Measurements from ENCODE around the gene IL17RE. TPM values are rescaled to one million over a fixed set of nuclear protein-coding genes. Genes with fewer than 3 reads are reported as not detected.

IL17RE gene
- total and polyA plus RNA-seq, 9 of the 15 experiments (the other 6 are each of a cell fraction or from before 2014, with no cell fraction given), result 0.32 to 1.9 (median 0.51) TPM; not detected in 4

- 0 out of 2 replicates have a peak, but pooled peaks cover 3% of the 10 kb centered on the region for H3K9me3 ChIP-seq (replicated peaks; ENCODE audit: control insufficient read depth, insufficient read depth, low read depth, low read length)
- in situ Hi-C loops (cut with MboI) (no loop called here), intact Hi-C loops (cut with micrococcal nuclease) (no loop called here)
- H3K36me3 ChIP-seq (ENCODE audit: control insufficient read depth, insufficient read depth, low read length), result peaks cover 20% of the 10 kb centered on the region; the same call in 2 of the 3 replicates
- no peak overlapping the region for H3K27ac ChIP-seq (ENCODE audit: extremely low read depth, low read depth, low read length)
- no peak for TF ChIP-seq HOXB6 (CRISPR knock-in tag; IDR thresholded peaks at IDR 0.05; ENCODE audit: borderline replicate concordance)
- H3K27me3 ChIP-seq (ENCODE audit: control insufficient read depth in 2 of 2, insufficient read depth in 2 of 2, low read length in 2 of 2), result no peaks in the 10 kb centered on the region
- no peak overlapping the region for H2AFZ ChIP-seq (ENCODE audit: low read depth, low read length)
- H3K79me2 ChIP-seq (ENCODE audit: control insufficient read depth, insufficient read depth, low read length), result no peaks in the 10 kb centered on the region
- FAIRE-seq (no peak), DNase-seq (ENCODE audit: extremely low read depth in 1 of 4, low spot score in 3 of 4) (no peak), ATAC-seq (no peak)
- POLR2A ChIA-PET, result interaction anchor here (0.5 to 1.4 kb wide), 4 partner anchors 8 to 174 kb away, joined by 3 to 11 read pairs (median 3); partner anchors contain the start of gene CRELD1
- no peak overlapping the region for H3K4me2 ChIP-seq (ENCODE audit: insufficient read depth, low read length)
- H3K9ac ChIP-seq (ENCODE audit: insufficient read depth in 1 of 2, low read depth in 2 of 2, low read length in 2 of 2), result no peak overlapping the region
- no TSS peak for BruUV-seq (replicated peaks)
- no peaks in the 10 kb centered on the region for H3K9me1 ChIP-seq (ENCODE audit: control insufficient read depth, insufficient read depth, low read length)
- H3K4me1 ChIP-seq (replicated peaks in 1 of 2; ENCODE audit: control insufficient read depth in 2 of 2, insufficient read depth in 2 of 2, low read length in 2 of 2), result peaks cover 0 to 27% of the 10 kb centered on the region in 2 experiments; a peak in 1 of 5 replicates
- WGBS (ENCODE audit: insufficient coverage, low coverage, missing lambda C conversion rate), result 69% methylated on average over 11 of the region's 11 CpGs
- H3K4me3 ChIP-seq, result no peak overlapping the region
- CTCF ChIA-PET (ENCODE audit: low intra/inter-chr PET ratio), result no interaction called here
- H4K20me1 ChIP-seq (replicated peaks; ENCODE audit: control insufficient read depth, insufficient read depth, low read length), result no peaks in the 10 kb centered on the region
These were observed 41.6 kb downstream of the IL17RE start for GRCh38 chr3:9944271-9944670.

- H3K9ac ChIP-seq (ENCODE audit: insufficient read depth in 1 of 2, low read depth in 2 of 2, low read length in 2 of 2), result no peak overlapping the region
- H4K20me1 ChIP-seq (replicated peaks; ENCODE audit: control insufficient read depth, insufficient read depth, low read length), result no peaks in the 10 kb centered on the region
- H3K9me1 ChIP-seq (ENCODE audit: control insufficient read depth, insufficient read depth, low read length), result no peaks in the 10 kb centered on the region
- H3K4me3 ChIP-seq, result no peak overlapping the region
- ATAC-seq (no peak), FAIRE-seq (no peak), DNase-seq (ENCODE audit: extremely low read depth in 1 of 4, low spot score in 3 of 4) (no peak)
- ChIA-PET POLR2A (interaction anchor here (0.7 kb wide), 1 partner anchor 14 kb away, joined by 4 read pairs; no protein-coding TSS in a partner anchor), CTCF (ENCODE audit: low intra/inter-chr PET ratio) (no interaction called here)
- in situ Hi-C loops (cut with MboI), result no loop called here
- intact Hi-C loops (cut with micrococcal nuclease), result no loop called here
- H3K79me2 ChIP-seq (ENCODE audit: control insufficient read depth, insufficient read depth, low read length), result no peaks in the 10 kb centered on the region
- peaks cover 20% of the 10 kb centered on the region; the same call in 2 of the 3 replicates for H3K36me3 ChIP-seq (ENCODE audit: control insufficient read depth, insufficient read depth, low read length)
- H3K27ac ChIP-seq (ENCODE audit: extremely low read depth, low read depth, low read length), result no peak overlapping the region
- no peak overlapping the region for H2AFZ ChIP-seq (ENCODE audit: low read depth, low read length)
- no TSS peak for BruUV-seq (replicated peaks)
- H3K9me3 ChIP-seq (replicated peaks; ENCODE audit: control insufficient read depth, insufficient read depth, low read depth, low read length), result 0 out of 2 replicates have a peak, but pooled peaks cover 3% of the 10 kb centered on the region
- no peak overlapping the region for H3K4me2 ChIP-seq (ENCODE audit: insufficient read depth, low read length)
- H3K27me3 ChIP-seq (ENCODE audit: control insufficient read depth in 2 of 2, insufficient read depth in 2 of 2, low read length in 2 of 2), result no peaks in the 10 kb centered on the region
- H3K4me1 ChIP-seq (replicated peaks in 1 of 2; ENCODE audit: control insufficient read depth in 2 of 2, insufficient read depth in 2 of 2, low read length in 2 of 2), result peaks cover 0 to 30% of the 10 kb centered on the region in 2 experiments; a peak in 1 of 5 replicates
- 80% methylated on average over 10 of the region's 10 CpGs for WGBS (ENCODE audit: insufficient coverage, low coverage, missing lambda C conversion rate)
- TF ChIP-seq PRMT5 (CRISPR knock-in tag; IDR thresholded peaks at IDR 0.05) (no peak), STAT5B (CRISPR knock-in tag; IDR thresholded peaks at IDR 0.05) (no peak), PHF20 (IDR thresholded peaks at IDR 0.05; ENCODE audit: partially characterized antibody) (no peak), CBFA2T3 (IDR thresholded peaks at IDR 0.05) (no peak), PPARD (CRISPR knock-in tag; IDR thresholded peaks at IDR 0.05) (no peak), GTF2A2 (tag; IDR thresholded peaks at IDR 0.05) (no peak), MYC (IDR thresholded peaks at IDR 0.05; ENCODE audit: low read depth, low read length) (no peak), MYC (CRISPR knock-in tag; IDR thresholded peaks at IDR 0.05; ENCODE audit: borderline replicate concordance, low read depth) (no peak), POLR2AphosphoS5 (IDR thresholded peaks at IDR 0.05; ENCODE audit: control insufficient read depth, insufficient read depth, low read depth, low read length) (no peak), BRD9 (IDR thresholded peaks at IDR 0.05; ENCODE audit: low read depth, partially characterized antibody) (no peak), POLR3G (IDR thresholded peaks at IDR 0.05; ENCODE audit: extremely low read depth, insufficient read length, insufficient replicate concordance) (no peak), ATF6 (CRISPR knock-in tag; IDR thresholded peaks at IDR 0.05) (no peak)
These were observed 42.7 kb downstream of the IL17RE start for GRCh38 chr3:9945358-9945757.

Measured in K562 (cell line).